ENCODE results near the gene WLS.
A peak's percentile ranks its signal among the peaks of the same experiment; 100 is the strongest.
"Not testable (repeated sequence)": the region's sequence is repeated elsewhere in the genome, so short reads cannot be mapped to it uniquely, and the experiment has no call there.

WLS gene

DNA sequence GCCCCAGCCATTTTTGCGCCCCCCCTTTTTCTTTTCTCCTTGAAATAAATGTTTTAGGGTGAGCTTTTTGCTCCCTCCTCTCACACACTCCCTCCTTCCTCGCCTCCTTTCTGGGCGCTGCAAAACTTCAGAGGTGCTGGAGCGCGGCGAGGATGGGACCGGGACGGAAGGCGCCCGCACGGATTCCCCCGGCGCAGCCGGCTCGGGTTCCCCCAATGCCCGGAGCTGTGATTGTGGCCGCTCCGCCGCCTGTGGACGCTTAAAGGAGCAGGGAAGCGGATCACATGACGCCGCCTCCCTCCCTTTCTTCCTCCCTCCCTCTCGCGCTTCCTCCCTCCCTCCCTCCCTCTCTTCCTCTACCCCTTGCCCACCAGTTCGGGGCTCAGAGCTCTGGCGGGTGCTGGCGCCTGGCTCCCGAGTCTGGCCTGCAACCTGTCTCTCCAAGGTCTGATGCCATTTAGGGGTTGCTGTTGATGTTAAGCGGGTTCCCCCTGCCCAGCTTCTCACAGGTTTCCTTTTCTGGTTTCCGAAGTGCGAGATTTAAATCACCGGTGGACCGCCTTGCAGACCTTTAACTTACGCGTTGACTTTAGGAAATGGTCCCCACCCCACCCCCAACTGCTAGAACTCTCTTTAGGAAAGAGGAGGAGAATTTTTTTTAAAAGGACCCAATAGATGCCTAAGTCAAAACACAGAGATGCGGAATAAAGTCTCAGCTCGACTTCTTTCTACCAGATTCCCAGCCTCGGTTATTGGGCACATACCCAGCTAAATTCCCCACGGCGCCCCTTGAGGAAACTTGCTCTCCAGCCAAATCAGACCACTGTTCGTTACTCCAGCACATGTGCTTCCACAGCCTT is at the start of gene WLS:
Gene WLS (minus strand): TSS at position 235 of the 860 bp plus-strand sequence. CDS start 224 bp downstream, at position 11.
- DNase-seq, result peak; percentile 71

DNA sequence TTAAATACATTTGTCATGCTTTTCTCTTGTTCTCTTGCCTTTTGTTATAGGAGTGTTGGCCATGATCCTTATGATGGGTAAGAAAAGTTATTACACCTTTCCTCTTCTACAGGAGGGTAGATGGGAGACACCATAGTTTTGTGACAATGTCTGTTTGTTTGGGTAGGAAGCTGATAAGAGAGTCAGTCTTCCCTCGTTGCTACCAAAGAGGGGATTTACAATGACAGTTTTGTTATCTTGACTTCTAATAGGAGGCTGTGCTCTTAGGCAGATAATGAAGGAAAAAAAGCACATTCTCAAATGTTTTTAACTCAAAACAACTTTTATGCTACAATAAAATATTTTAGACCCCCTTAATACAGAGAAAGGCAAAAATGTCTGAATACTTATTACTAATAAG is 48.0 kb upstream of the WLS start:
- no peak for DNase-seq

DNA sequence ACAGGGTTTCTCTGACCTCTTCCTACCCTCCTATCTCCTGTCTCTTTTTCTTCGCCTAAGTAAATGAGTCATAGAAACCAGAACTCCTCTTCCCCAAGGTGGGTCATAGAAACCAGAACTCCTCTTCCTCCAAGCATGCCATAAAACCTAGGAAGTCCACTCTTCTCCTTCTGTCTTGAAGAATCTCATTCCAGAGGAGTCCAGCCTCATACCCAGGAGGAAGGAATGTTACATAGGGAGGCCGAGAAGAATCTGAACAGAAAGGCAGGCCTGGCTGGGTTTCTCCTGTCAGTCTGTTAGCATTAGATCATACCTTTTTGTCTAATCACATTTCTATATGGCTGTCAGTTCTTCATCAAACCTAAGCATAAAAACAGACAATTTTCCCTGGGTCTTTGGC is 47.5 kb upstream of the WLS start:
- DNase-seq, result no peak

DNA sequence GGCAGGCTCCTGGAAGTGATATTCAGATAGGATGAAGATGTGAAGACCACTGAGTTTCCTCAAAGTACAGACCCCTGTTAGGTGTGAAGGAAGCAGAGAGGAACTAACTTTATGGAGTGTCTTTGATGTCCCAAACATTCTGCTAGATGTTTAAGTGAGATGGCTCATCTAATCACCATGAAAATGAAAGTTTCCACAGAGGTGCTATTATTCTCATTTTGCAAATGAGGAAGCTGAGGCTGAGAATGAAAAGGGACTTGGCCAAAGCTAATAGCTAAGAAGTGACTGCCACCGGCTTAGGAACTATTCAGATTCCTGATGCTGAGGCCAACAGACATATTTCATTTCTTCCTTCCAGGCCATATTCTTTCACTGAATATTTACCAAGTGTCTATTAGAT is 45.9 kb upstream of the WLS start:
- DNase-seq, result no peak

DNA sequence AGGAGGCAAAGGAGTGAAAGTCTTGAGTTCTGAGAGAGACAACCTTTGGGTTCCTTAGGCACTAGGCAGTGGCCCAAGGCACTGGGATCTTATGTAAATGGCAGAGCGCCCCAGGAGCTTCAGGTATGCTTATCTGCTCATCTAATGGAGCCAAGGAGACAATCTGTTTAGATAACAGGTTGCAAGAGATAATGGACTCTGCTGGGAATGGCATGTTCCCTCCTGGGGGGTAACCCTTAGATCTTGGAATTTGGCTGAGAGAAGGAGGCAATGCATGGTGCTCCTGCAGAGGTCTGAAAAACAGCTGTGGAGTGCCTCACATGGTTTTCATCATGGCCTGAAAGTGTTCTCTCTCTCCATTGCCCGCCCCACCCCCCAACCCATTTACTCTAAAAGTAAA is 44.1 kb upstream of the WLS start:
- DNase-seq, result no peak

DNA sequence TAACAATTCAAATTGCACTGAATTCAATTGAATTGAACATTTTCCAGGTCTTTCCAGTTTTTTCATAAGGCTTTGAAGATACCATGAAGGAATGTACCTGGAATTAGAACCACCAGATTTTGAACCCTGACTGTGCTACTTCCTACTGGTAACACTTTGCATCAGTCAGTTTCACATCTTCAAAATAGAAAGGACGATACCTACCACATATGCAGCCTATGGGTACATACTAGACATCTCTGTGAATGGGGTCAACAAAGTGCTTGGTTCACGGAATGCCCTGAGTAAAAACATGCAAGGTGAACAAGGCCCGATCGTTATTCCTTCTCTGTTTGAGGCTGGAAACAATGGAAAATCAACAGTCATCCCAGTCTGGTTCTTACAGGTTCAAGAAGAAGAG is 41.2 kb upstream of the WLS start:
- DNase-seq, result no peak

DNA sequence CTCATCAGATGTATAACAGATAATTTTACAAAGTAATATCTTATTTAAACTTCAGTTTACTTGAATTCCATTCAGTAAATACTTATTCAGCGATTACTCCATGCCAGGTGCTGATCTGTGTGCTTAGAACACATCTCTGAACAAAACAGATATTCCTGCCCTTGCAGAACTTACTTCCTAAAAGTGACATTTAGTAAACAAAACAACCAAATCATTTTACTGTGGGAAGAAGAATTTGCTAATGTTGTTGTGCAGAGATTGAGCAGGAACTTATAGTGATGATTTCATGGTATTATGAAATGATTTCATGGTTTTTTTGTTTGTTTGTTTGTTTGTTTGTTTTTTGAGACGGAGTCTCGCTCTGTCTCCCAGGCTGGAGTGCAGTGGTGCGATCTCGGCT is 39.3 kb upstream of the WLS start:
- no peak for DNase-seq

DNA sequence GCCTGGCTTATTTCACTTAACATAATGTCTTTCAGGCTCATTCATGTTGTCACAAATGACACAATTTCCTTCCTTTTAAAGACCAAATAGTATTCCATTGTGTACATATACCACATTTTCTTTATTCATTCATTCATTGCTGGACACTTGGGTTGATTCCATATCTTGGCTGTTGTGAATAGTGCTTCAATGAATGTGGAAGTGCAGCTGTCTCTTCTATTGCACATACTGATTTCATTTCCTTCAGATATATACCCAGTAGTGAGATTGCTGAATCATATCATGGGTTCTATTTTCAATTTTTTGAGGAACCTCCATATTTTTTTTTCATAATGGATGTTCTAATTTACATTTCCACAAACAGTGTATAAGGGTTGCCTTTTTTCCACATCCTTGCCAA is 38.6 kb upstream of the WLS start:
- DNase-seq, result no peak

DNA sequence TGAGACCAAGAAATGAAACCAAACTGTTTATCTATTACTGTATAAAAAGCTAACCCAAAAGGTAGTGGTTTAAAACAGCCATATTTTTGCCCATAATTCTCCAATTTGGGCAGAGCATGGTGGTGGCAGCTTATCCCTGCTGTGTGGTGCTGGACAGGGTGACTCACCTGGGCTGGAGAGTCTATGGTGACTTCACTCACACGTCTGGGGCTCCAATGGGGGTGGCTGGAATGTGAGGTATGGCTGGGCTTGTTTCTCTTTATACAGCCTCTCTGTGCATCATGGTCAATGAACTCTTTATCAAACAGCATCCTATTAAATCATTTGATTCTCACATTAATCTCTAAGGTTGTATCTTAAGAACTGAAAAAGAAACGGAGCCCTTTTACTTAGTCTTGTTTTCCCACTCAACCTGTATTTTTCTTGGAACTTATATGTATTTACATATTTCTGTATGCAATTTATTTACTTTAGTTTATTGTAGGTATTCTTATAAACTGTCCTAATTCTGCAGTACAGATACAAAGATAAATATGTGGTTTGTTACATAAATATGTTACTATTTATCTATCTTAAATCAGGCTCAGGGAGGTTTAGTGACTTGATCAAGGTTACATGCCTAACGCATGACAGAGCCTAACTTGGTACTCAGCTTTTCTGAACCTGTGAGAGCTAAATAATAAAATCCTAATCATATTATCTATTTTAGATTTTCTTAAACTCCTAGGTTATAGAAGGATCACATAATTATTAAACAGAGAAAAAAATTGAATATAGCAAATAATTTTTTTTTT is 37.5 kb upstream of the WLS start:
- DNase-seq, result no peak

DNA sequence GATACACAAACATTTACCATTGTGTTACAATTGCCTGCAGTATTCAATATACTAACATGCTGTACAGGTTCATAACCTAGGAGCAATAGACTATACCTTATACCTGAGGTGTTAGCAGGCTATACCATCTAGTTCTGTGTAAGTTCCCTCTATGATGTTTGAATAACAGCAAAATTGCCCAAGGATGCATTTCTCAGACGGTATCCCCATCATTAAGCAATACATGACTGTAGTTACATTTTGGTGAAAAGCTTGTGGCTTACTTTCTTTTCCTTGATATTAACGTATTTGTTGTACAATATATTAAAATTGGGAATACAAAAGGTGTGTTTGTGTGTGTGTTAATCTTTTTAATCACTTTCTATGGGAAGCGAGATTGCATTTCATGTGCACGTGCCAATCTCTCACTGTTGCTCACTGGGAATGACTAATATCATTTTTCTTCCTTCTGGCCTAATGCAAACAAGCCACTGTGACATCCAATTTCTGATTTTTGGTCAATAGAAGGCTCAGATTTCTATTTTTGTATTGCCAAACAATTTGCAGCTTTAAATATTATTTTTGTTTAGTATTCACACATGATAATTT is 36.7 kb upstream of the WLS start:
- no peak for DNase-seq

DNA sequence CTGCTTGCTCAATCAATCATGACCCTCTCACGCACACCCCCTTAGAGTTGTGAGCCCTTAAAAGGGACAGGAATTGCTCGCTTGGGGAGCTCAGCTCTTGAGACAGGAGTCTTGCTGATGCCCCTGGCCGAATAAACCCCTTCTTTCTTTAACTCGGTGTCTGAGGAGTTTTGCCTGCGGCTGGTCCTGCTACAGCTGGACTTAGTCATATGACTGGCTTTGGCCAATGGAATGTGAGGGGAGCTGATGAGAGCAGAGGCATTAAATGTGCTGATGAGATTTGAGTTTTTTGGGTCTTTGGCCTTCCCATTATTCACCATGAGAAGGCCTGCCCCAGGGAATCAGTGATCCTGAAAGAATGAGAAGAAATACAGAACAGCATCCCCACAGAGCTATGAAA is 24.5 kb upstream of the WLS start:
- not testable (repeated sequence) for DNase-seq

DNA sequence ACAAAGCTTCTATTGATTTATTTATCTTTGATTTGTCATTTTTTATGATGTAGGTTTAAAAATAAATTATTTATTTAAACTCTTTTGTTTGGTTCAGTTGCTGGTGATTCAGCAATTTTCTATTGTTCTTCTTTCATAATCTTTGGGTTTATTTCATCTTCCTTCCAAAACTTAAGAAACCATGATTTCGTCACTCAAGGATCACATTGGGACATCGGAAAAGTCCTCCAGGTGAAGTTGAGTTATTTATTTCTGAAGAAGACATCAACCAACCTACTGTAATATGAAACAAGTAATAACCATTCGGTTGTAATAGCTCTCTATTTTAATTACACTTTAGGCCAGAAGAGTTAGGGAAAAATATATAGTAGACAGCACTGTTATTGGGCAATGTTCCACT is 23.0 kb upstream of the WLS start:
- no peak for DNase-seq

DNA sequence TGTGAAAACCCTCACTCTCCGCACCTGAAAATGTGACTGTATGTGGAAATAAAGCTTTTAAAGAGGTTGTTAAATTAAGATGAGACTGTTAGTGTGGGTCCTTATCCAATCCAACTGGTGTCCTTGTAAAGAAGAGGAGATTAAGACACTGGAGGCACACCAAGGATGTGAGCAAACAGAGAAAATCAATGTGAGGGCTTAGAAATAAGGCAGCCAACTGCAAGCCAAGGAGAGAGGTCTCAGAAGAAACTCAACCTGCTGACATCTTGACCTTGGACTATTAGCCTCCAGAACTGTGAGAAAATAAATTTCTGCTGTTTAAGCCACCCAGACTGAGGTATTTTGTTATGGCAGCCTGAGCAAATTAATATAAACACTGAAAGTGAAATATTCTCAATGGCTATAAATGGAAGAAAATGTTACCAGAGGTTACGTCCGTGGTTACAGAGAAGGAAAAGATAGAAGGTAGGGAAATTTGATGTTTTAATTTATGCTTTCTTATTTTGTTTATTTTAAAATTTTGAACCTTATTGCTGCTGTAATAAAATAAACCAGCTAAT is 22.4 kb upstream of the WLS start:
- DNase-seq, result no peak

DNA sequence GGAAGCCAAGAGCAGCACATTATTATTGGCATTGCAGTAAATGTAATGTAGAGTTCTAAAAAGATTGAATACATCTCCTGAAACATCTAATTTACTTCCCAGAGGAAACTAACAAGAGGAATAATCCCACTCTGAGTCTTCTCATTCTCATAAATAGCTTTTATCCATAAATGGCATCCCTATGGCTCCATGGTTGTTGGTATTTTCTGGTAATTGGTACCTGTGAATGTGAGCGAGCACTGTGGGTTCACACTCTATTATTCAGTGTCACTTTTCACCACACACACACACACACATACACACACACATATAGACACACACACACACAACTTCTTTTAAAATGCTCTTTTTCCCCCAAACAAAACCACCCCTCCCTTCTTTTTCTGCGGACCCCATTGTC is 4.7 kb upstream of the WLS start:
- DNase-seq, result no peak

DNA sequence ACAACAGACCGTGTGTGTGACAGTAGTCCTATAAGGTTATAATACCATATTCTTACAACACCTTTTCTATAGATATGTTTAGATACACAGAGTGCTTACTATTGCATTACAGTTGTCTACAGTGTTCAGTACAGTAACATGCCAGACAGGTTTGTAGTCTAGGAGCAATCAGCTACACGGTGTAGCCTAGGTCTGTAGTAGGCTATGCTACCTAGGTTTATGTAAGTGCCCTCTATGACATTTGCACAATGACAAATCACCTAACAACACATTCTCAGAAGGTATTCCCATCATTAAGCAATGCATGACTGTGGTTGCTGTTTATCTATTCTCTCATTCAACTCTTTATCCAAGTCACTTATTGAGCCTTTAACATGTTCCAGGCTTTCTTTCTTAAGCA is 1.8 kb upstream of the WLS start:
- no peak for DNase-seq

DNA sequence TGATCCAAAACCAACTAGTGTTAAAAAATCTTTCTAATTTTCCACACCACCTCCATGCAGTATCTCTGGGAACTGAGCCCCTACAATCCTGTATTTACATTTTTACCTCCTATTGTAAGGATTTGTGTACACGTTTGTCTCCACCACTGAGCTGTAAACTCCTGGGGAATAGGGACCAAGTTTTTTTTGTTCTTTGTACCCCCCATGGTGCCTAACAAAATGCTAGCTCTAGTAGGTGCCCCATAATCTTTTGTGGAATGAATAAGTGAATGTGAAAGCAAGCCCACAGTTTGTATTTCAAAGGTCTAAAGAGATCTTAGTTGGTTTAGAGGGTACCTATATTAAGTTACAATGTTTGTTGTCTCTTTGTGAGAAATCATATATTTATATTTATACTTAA is 879 bp upstream of the WLS start:
- peak; percentile 38 for DNase-seq

DNA sequence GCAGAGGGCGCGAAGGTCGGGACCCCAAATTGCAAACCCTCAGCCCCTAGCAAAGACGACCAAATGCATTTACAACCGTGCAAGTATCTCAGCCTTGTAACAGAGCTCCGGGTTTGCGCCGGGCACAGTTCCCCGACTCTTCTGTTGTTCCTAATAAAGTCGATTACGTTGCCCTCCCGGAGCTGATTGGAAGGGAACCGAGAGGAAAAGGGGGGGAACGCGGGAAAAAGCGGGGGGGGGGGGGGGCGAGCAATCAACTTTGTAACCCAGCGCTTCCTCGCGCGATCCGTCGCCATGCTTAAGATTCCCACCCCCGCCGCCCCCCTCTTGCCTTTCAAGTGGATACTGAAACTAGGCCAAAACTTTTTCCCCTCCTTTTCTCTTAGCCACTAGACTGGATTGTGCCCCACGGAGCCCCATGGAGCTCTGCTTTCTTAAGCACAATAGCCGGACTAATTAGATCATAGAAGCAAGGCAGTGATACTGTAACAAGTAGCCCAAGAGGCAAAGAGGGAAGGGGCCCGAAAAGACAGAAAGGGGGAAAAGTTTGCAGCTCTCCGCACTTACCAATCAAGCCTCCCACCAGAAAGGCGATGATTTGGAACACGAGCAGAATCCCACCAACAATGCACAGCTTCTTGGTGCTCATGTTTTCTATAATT is 565 bp downstream of the WLS start:
- peak; percentile 47 for DNase-seq

DNA sequence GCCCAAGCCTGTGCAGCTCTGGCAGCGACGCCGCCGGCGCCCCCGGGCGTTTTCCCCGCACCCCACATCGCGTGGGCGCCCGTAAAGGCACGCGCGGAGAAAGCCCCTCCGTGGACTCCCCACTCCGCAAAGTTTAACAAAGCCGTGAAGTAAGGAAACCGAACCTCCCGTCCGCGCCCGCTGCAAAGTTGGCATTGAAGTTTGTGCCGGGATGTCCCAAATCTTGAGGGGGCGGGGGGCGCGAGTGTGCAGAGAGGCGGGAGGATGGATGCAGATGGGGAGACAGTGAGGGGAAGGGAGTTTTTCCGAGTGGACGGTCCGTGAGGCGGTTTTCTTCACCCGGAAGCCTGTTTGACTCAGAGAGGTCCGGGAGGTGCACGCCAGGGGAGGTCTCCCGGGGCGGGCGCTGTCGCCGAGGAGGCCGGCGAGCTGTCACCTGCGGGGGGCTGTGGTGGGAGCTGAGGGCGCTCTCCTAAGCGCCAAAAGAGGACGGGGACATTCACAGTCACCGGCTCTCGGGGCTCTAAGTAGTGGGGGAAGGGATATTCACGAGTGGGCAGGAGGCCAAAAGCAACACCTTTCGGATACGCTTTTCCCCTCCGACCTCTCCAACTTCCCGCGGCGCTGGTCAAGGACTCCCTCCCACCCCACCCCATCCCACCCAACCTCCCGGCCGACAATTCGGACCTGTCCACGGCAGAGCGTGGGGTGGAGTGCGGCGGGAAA is 1.3 kb downstream of the WLS start:
- DNase-seq, result peak; percentile 47

DNA sequence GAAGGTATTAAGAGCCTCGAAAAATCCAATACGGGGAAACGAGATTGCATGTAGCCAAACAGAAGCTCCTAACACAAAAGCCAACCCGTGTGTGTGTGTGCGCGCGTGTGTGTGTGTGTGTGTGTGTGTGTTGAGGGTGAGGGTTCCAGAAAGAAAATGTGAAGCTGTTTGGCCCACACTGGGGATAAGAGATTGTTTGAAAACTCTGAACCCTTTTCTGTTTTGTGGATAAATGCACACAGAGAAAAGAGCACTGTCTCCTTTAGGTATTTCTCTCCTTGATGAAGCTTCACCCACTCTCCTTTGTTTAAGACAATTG is 1.9 kb downstream of the WLS start:
- no peak for DNase-seq

DNA sequence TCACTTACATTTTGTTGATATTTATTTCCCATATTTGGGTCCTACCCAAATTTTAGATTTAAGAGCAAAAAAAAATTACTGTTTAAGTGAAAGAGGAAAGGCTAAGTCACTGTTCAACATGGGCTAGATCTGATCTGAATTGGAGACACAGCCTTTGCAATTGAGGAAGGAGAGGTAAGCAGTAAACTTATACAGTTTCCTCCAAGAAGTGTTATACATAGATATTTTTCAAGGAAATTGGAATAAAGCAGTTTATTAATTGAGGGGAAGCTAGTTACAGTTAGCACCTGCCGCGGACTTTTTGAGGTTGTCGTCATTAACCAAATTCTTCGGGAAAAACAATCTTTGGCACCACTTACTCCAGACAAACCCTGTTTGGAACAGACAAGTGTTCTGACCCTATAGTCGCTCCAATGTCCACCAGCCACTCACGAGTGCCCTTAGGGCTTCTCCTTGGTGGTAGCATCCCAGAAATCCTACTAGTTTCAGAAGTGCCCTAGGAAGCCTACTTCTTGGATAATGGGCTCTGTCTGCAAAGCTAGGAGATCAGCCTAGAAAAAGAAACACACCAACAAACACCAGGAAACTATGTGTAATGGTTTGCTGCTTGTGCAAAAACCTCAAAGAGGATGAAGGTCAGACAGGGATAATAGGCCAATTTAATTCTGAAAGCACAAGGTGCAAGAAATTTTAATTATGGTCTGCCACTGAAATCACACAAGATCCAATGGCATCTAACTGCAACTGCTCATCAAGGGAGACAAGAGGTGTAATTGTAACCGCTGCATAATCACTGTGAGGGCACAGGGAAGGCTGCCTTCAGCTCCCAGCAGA is 2.5 kb downstream of the WLS start:
- DNase-seq, result peak; percentile 68

DNA sequence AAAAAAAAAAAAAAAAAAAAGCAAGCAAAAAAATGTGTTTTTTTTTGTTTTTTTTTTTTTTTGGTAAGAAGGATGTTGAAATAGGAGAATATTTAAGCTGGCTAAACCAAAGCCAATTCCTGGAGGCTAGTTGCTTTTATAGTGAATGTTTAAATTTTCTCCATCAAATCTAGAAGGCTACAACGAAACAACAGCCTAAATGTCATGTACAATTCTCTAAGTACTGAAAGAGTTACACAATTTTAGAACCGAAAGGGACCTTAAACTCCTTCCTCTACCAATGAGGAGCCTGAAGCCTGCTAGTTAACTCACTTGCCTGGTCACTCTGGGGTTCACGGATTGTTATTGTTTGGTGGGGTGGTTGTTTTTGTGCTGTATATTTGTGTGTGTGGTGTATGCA is 3.5 kb downstream of the WLS start:
- DNase-seq, result no peak

DNA sequence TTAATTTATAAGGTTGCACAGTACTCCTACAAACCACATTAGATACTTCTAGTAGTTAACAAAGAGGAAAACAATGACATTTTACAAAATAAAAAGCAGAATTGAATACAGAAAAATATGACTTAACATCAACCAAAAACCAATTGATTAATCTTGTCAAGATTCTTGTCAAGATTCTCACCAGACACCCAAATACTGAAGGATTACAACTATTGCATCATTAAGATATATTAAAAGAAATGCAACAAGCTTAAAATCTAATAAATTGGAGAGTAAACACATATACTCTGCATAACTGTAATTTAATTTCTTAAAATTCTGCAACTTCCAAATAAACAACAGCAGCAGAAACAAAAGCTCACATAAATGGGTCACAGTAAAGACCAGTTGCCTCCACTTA is 4.7 kb downstream of the WLS start:
- no peak for DNase-seq

Data from NCI-H146 (cell line).